Measurements from ENCODE around the gene INSL3. TPM values are rescaled to one million over a fixed set of nuclear protein-coding genes. Genes with fewer than 3 reads are reported as not detected.

INSL3 gene
- total RNA-seq, 2 donors from 2014 or later = not detected

DNA sequence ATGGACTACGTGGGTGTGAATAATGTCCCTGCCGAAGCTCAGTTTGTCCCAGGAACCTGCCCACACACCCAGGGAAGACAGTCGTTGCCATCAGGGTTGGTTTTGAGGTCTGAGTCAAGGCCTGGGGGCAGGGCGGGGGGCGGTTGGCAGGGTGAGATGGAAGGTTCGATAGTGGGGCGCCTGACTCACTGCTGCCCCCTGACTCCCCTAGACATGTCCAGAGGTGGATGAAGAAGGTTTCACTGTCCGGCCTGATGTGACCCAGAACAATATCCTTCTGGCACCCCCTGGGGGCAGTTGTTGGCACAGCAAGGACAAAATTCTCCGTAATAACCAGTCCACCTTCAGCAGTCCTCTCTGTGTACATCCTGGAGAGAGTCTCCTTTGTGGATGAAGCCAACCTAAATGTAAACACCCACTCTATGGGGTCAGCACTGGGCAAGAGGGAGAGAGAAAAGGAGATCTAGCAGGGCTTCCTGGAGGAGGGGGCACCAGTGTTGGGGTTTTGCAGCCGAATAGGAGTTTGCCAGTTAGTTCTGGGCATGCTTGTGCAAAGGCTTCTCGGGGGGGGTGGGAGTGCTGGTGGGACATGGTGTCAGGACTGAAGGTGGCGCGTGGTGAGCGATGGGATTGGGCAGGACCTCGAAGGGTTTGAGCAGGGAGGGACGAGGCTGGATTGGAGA lies 45.9 kb downstream of the INSL3 start:
- Histone ChIP-seq H3K9ac (ENCODE audit: low read depth in 2 of 2, low read length in 2 of 2) (no peak overlapping the region), H3K4me3 (no peak overlapping the region), H3K27ac (no peak overlapping the region), H3K36me3 (no peaks in the 10 kb centered on the region), H3K27me3 (no peaks in the 10 kb centered on the region), H3K9me3 (no peaks in the 10 kb centered on the region), H3K4me1 (no peaks in the 10 kb centered on the region)
- TF ChIP-seq, protein P1, sequence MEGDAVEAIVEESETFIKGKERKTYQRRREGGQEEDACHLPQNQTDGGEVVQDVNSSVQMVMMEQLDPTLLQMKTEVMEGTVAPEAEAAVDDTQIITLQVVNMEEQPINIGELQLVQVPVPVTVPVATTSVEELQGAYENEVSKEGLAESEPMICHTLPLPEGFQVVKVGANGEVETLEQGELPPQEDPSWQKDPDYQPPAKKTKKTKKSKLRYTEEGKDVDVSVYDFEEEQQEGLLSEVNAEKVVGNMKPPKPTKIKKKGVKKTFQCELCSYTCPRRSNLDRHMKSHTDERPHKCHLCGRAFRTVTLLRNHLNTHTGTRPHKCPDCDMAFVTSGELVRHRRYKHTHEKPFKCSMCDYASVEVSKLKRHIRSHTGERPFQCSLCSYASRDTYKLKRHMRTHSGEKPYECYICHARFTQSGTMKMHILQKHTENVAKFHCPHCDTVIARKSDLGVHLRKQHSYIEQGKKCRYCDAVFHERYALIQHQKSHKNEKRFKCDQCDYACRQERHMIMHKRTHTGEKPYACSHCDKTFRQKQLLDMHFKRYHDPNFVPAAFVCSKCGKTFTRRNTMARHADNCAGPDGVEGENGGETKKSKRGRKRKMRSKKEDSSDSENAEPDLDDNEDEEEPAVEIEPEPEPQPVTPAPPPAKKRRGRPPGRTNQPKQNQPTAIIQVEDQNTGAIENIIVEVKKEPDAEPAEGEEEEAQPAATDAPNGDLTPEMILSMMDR (IDR thresholded peaks at IDR 0.05) = peak; percentile 42
- peak; percentile 62 for DNase-seq
- intact Hi-C loops (cut with DNase I) = no loop called here

DNA sequence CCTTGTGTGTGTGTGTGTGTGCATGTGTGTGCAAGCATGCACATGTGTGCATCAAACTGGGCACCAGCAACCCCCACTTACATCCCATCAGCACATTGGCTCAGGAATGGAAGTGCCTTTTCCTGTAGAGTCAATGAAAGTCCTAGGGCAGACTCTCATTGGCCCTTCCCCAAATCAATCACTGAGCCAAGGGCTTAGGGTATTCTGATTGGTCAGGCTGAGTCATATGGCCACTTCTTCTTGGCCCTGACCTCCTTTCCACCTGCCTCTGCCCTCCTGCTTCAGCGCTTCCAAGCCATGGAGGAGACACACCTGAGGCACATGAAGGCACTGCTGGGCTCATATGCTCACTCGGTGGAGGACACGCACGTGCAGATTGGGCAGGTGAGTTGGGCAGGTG lies 49.1 kb downstream of the INSL3 start:
- no peak overlapping the region for H3K9ac ChIP-seq (ENCODE audit: low read depth in 2 of 2, low read length in 2 of 2)
- intact Hi-C loops (cut with DNase I) = no loop called here
- no peaks in the 10 kb centered on the region for H3K4me1 ChIP-seq
- TF ChIP-seq, protein P1 (IDR thresholded peaks at IDR 0.05) = no peak
- H3K36me3 ChIP-seq = no peaks in the 10 kb centered on the region
- H3K4me3 ChIP-seq = no peak overlapping the region
- DNase-seq = no peak
- H3K27ac ChIP-seq = no peak overlapping the region
- no peaks in the 10 kb centered on the region for H3K27me3 ChIP-seq
- no peaks in the 10 kb centered on the region for H3K9me3 ChIP-seq

DNA sequence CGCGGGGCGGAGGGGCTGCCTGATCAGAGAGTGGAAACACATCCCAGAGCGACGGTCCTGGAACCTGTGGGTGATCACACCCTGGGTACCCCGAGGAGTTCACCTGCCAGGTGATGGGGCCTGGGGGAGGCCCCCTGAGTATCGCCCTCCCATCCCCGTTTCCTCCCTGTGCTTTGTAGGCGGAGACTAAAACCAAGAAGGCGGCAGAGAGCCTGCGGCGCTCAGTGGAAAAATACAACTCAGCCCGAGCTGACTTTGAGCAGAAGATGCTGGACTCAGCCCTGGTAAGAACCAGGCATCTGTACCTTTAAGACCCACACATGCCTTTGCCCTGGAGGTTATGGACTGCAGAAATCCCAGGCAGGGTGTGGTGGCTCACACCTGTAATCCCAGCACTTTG lies 50.7 kb downstream of the INSL3 start:
- Histone ChIP-seq H3K27me3 (no peaks in the 10 kb centered on the region), H3K4me3 (no peak overlapping the region), H3K9ac (ENCODE audit: low read depth in 2 of 2, low read length in 2 of 2) (no peak overlapping the region), H3K9me3 (no peaks in the 10 kb centered on the region), H3K36me3 (no peaks in the 10 kb centered on the region), H3K27ac (no peak overlapping the region), H3K4me1 (no peaks in the 10 kb centered on the region)
- TF ChIP-seq, protein P1 (IDR thresholded peaks at IDR 0.05) = no peak
- no peak for DNase-seq
- intact Hi-C loops (cut with DNase I) = no loop called here

DNA sequence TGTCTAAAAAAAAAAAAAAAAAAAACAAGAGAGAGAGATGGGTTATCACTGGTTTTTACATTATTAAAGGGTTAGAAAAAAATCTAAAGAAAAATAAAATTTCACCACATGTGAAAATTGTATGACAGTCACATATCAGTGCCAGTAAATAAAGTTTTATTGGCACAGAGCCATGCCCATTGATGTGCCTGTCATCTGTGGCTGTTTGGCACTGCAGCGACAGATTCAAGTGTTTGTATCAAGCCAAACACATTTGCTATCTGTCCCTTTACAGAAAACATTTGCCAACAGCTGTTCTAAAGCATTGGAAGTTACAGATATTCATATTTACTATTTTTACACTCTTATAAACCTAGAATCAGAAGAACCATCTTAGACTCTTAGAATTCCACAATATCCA lies 53.8 kb downstream of the INSL3 start:
- Histone ChIP-seq H3K4me3 (no peak overlapping the region), H3K36me3 (no peaks in the 10 kb centered on the region), H3K27me3 (no peaks in the 10 kb centered on the region), H3K9me3 (no peaks in the 10 kb centered on the region), H3K4me1 (no peaks in the 10 kb centered on the region), H3K27ac (no peak overlapping the region), H3K9ac (ENCODE audit: low read depth in 2 of 2, low read length in 2 of 2) (no peak overlapping the region)
- no peak for DNase-seq
- TF ChIP-seq, protein P1 (IDR thresholded peaks at IDR 0.05) = no peak
- intact Hi-C loops (cut with DNase I) = loop anchor here (5.0 kb wide), 1 partner anchor 65 kb away; no protein-coding TSS in a partner anchor

DNA sequence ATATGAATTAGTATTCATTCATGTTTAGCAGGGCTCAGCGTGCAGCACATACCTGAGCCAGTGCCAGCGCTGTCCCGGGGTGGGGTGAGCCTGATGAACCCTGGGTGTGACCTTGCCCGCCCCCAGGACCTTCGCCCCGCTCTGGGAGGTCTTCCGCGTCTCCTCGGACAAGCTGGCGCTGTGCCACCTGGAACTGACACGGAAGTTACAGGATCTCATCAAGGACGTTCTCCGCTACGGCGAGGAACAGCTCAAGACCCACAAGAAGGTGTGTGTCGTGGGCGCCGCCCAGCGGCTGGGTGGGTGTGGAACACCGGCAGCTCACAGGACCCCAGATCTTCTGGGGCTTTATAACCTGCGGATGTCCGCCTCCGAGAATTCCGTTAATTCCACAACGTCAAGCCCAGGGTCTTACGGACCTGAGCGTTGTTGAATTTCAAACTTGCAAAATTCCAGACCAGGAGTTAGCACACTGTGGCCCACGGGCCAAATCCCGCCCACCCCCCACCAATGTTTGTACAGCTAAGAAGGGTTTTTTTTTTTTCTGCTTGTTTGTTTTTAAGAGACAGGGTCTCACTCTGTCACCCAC lies 54.7 kb downstream of the INSL3 start:
- Histone ChIP-seq H3K36me3 (no peaks in the 10 kb centered on the region), H3K9me3 (no peaks in the 10 kb centered on the region), H3K9ac (ENCODE audit: low read depth in 2 of 2, low read length in 2 of 2) (no peak overlapping the region), H3K27ac (peak overlapping the region; percentile 53), H3K4me1 (no peaks in the 10 kb centered on the region), H3K27me3 (no peaks in the 10 kb centered on the region), H3K4me3 (peak overlapping the region; percentile 12)
- TF ChIP-seq, protein P1 (IDR thresholded peaks at IDR 0.05) = peak; percentile 84
- DNase-seq = peak; percentile 96
- intact Hi-C loops (cut with DNase I) = loop anchor here (5.0 kb wide), 1 partner anchor 64 kb away; no protein-coding TSS in a partner anchor

Other genes with a start within 250 kb of the INSL3 start
- under 1 TPM; 0.29 to 0.62 TPM for gene UNC13A, start 133.2 kb downstream of the INSL3 start, total RNA-seq
- 10 to 100 TPM; 48.1 to 57.1 TPM for gene MAP1S, start 102.0 kb downstream of the INSL3 start, total RNA-seq
- 1 to 10 TPM; 3.9 to 9.2 TPM for gene FCHO1, start 70.0 kb downstream of the INSL3 start, total RNA-seq
- 100 to 1,000 TPM; 108 to 132 TPM for gene B3GNT3, start 26.4 kb downstream of the INSL3 start, total RNA-seq
- 1 to 10 TPM; 3.1 to 4.0 TPM for gene JAK3, start 26.5 kb upstream of the INSL3 start, total RNA-seq
- 1,000 to 10,000 TPM; 1,592 to 1,923 TPM for gene RPL18A, start 38.4 kb upstream of the INSL3 start, total RNA-seq
- not detected for gene SLC5A5, start 50.4 kb upstream of the INSL3 start, total RNA-seq
- 100 to 1,000 TPM in 1 of 2 donors, 10 to 100 TPM in 1; 45.2 to 122 TPM for gene CCDC124, start 111.5 kb upstream of the INSL3 start, total RNA-seq
- not detected for gene KCNN1, start 145.6 kb upstream of the INSL3 start, total RNA-seq
- 10 to 100 TPM; 15.8 to 16.4 TPM for gene ARRDC2, start 186.7 kb upstream of the INSL3 start, total RNA-seq